Cardiac fibroblast (primary cell): ENCODE data around the gene THADA.
"Not testable (repeated sequence)": the region's sequence is repeated elsewhere in the genome, so short reads cannot be mapped to it uniquely, and the experiment has no call there.

Experiments used
- DNase-seq, 2 donors: peaks; one replicate each; pipeline versions ENCODE4 v3.0.0 to v3.0.0-alpha.2; 2010; ENCODE audit warnings: low read depth in 2 of 2
- H3K4me3 ChIP-seq, 2 donors: replicated peaks in 1 of 2; 1 replicate in 1 of 2; 2 replicates in 1 of 2; pipeline ENCODE4 v1.5.1; 2011; ENCODE audit warnings: low read depth in 2 of 2, low read length in 2 of 2, mild to moderate bottlenecking in 2 of 2, moderate library complexity in 1 of 2
- TF ChIP-seq, protein P1 (sequence below): IDR thresholded peaks from one replicate; pipeline ENCODE4 v1.5.1; 2011; ENCODE audit warnings: low read depth, mild to moderate bottlenecking, low read length, inconsistent platforms

The THADA gene

DNA sequence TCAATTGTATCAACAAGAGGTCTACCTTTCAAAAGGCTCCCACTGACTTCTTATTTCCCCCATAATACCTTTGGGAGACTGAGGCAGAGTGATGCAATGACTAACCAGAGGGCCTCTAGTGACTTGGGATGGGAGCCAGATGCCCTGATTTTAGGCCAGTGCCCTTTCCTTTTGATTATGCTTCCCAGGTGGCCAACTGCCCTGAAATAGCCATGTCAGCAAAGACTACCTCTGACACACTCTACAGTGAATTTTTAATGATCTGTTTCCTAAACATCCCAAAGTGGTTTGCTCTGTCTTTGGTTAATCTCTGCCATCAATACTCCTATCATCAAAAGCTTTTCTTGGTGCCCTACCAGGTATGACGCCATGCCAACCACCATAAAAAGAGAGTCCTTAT is 303.5 kb downstream of the THADA start:
- TF ChIP-seq, protein P1, sequence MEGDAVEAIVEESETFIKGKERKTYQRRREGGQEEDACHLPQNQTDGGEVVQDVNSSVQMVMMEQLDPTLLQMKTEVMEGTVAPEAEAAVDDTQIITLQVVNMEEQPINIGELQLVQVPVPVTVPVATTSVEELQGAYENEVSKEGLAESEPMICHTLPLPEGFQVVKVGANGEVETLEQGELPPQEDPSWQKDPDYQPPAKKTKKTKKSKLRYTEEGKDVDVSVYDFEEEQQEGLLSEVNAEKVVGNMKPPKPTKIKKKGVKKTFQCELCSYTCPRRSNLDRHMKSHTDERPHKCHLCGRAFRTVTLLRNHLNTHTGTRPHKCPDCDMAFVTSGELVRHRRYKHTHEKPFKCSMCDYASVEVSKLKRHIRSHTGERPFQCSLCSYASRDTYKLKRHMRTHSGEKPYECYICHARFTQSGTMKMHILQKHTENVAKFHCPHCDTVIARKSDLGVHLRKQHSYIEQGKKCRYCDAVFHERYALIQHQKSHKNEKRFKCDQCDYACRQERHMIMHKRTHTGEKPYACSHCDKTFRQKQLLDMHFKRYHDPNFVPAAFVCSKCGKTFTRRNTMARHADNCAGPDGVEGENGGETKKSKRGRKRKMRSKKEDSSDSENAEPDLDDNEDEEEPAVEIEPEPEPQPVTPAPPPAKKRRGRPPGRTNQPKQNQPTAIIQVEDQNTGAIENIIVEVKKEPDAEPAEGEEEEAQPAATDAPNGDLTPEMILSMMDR = no peak
- DNase-seq = no peak

DNA sequence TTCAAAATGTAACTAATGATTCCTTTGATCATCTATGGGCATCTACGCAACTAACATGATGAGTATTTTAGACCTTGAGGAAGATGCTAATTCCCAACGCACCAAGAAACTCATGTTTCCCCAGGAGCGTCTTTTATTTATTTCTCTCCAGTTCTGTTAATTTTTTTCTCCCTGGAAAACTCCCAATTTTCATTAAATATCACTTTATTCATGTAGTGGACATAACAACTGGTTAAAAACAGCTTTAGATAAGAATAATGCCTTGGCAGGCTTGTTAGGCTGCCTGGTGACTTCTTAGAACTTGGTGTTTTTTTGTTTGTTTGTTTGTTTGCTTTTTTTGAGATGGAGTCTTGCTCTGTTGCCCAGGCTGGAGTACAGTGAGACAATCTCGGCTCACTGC is 306.5 kb downstream of the THADA start:
- DNase-seq = no peak
- TF ChIP-seq, protein P1 = no peak
- no peak overlapping the region for H3K4me3 ChIP-seq

More for the DNA sequence above, 303.5 kb downstream of the THADA start:
- no peak overlapping the region for H3K4me3 ChIP-seq

DNA sequence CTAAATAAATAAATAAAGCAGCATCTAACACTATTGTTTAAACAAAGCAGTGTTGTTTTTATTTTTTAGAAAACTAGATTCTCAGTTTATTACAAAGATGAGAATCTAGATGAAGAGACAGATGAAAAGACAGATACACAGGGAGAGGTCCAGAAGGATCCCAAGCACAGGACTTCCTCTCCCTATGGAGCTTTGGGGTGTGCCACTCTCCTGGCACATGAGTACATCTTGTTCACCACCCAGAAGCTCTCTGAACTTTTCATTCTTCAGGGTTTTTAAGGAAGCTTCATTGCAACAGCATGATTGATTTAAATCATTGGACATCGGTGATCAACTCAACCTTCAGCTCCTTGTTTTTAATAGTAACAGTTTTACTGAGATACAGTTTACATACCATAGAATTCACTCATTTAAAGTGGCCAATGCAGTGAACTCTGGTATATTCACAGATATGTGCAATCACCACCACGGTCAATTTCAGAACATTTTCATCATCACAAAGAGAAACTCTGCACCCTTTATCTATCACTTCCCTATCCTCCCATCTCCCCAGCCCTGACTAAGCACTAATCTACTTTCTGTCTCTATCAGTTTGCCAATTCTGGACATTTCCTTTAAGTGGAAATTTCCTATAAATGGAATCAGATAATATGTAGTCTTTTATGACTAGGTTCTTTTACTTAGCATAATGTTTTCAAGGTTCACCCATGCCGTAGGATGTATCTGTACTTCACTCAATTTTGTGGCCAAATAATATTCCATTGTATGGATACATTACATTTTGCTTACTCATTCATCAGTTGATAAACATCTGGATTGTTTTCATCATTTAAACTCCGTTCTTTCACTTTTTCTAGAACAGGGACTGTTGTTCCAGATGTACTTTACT is 307.2 kb downstream of the THADA start:
- TF ChIP-seq, protein P1 = no peak
- no peak for DNase-seq
- no peak overlapping the region for H3K4me3 ChIP-seq

DNA sequence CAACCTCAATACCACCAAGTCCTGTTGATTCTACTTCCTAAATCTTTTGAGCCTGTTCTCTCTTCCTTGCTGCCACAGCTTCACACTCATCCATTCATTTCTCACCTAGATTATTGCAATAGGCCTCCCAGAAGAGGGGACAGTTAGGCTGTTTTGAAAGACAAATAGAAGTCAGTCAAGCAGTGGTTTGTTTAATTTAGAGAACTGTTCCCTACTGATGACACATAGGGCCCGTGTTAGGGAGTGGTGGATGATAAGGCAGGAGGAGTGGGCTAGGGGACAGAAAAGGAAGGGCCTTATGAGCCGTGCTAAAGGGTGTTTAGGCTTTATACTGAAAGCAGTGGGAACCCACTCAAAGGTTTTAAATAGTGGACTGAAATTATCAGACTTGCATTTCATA is 309.9 kb downstream of the THADA start:
- H3K4me3 ChIP-seq = no peak overlapping the region
- DNase-seq = no peak
- TF ChIP-seq, protein P1 = no peak

DNA sequence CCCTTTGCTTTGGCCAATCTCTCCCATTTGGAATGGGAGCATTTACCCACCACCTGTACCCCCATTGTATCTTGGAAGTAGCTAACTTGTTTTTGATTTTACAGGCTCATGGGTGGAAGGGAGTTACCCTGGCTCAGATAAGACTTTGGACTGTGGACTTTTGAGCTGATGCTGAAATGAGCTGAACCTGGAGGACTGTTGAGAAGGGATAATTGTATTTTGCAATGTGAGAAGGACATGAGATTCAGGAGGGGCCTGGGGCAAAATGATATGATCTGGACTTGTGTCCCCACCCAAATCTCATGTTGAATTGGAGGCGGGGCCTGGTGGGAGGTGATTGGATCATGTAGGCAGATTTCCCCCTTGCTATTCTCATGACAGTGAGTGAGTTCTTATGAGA is 310.9 kb downstream of the THADA start:
- no peak overlapping the region for H3K4me3 ChIP-seq
- no peak for DNase-seq
- TF ChIP-seq, protein P1 = no peak

DNA sequence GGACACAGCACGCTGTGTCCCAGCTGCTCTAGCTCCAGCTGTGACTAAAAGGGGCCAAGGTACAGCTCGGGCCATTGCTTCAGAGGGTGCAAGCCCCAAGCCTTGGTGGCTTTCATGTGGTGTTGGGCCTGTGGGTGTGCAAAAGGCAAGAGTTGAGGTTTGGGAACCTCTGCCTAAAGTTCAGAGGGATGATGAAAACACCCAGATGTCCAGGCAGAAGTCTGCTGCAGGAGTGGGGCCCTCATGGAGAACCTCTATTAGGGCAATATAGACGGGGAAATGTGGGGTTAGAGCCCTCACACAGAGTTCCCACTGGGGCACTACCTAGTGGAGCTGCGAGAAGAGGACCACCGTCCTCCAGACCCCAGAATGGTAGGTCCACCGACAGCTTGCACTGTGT is 311.5 kb downstream of the THADA start:
- H3K4me3 ChIP-seq, DNase-seq: not testable (repeated sequence)

DNA sequence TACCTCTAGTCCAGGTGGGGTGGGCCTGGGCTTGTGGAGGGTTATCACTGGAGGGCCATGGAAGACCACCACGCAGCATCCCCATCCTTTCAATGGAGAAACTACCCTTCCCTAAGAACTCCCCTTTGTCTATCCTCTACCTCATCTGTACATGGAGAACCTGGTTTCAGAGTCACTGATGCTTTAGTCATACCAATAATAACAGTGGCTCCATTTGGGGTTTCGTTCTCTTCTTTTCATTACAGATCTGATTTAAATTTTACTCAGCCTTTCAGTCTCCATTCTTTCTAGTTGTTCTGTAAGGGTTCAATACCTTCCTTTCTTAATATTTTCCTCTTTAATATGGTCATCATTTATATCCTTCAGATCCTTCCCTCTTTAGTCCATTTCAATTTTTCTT is 314.8 kb downstream of the THADA start:
- no peak for DNase-seq
- TF ChIP-seq, protein P1 = no peak
- H3K4me3 ChIP-seq = no peak overlapping the region
